Endothelial cell of umbilical vein (primary cell): Measurements from ENCODE around the gene PTPRD.

ENCODE experiments used
- CTCF ChIP-seq, 2 donors: IDR thresholded peaks; 1 replicate in 1 of 2; 2 replicates in 1 of 2; pipeline ENCODE4 v1.5.1; 2011; ENCODE audit warnings: low read length in 2 of 2, mild to moderate bottlenecking in 2 of 2, moderate library complexity in 2 of 2, control low read depth in 1 of 2, inconsistent platforms in 1 of 2, low read depth in 1 of 2; ENCODE audit not compliant: insufficient read depth in 1 of 2; ENCODE audit errors: extremely low read depth in 1 of 2
- EZH2 ChIP-seq: IDR thresholded peaks from 2 replicates; pipeline ENCODE4 v1.6.1; 2012; ENCODE audit warnings: borderline replicate concordance, low read depth, mild to moderate bottlenecking, moderate library complexity, low read length, inconsistent platforms; ENCODE audit not compliant: severe bottlenecking
- FOS ChIP-seq: IDR thresholded peaks from 2 replicates; pipeline ENCODE4 v1.6.1; 2011; ENCODE audit warnings: mild to moderate bottlenecking, low read length, moderate library complexity, borderline replicate concordance; ENCODE audit not compliant: insufficient read depth
- GATA2 ChIP-seq: IDR thresholded peaks from 2 replicates; pipeline ENCODE4 v1.7.0; 2011; ENCODE audit warnings: low read depth, mild to moderate bottlenecking, moderate library complexity, mixed read lengths, low read length; ENCODE audit not compliant: insufficient read length, insufficient read depth
- JUN ChIP-seq: IDR thresholded peaks from 2 replicates; pipeline ENCODE4 v1.6.1; 2011; ENCODE audit warnings: borderline replicate concordance, low read depth; ENCODE audit not compliant: insufficient read length, insufficient read depth
- MAX ChIP-seq: IDR thresholded peaks from 2 replicates; pipeline ENCODE4 v1.6.1; 2011; ENCODE audit not compliant: insufficient read depth, insufficient read length
- MYC ChIP-seq: IDR thresholded peaks from one replicate; pipeline ENCODE4 v1.6.1; 2011; ENCODE audit warnings: mild to moderate bottlenecking, low read depth, low read length
- POLR2A ChIP-seq: IDR thresholded peaks from 2 replicates; pipeline ENCODE4 v1.6.1; 2012; ENCODE audit warnings: low read depth, mild to moderate bottlenecking, control low read depth, low read length
- POLR2AphosphoS5 ChIP-seq: IDR thresholded peaks from 2 replicates; pipeline ENCODE4 v1.6.1; 2012; ENCODE audit warnings: low read depth, mild to moderate bottlenecking, control low read depth, low read length, moderate library complexity; ENCODE audit not compliant: insufficient read depth

DNA sequence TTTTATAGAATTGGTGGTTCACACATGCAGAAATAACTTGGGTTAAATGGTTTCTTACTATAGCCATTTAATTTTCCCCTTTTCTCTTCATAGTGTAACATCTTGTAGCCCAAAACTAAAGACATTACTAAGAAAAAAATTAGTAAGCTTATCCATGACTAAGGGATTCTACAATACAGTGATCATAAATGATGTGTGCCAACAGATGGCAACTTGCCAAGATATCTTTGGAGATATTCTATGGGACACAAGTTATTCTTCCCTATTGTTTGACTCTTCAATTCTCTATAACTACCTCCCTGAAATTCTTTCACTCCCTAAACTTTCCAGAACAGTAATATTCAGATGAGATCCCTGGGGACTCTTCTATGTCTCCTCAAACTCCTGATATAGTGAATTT is 580.6 kb downstream of the PTPRD start:
- TF ChIP-seq CTCF (IDR thresholded peaks at IDR 0.05; ENCODE audit: extremely low read depth in 1 of 2, insufficient read depth in 1 of 2, low read depth in 1 of 2, low read length in 2 of 2), result no peak
- TF ChIP-seq MYC, result no peak
- no peak for TF ChIP-seq EZH2
- TF ChIP-seq MAX, result no peak
- no peak for TF ChIP-seq JUN
- no peak for TF ChIP-seq POLR2A
- TF ChIP-seq POLR2AphosphoS5, result no peak
- TF ChIP-seq FOS, result no peak
- no peak for TF ChIP-seq GATA2
